ENCODE data around the gene ABHD8. TPM values are rescaled to one million over a fixed set of nuclear protein-coding genes. Genes with fewer than 3 reads are reported as not detected.

Gene ABHD8
- total and polyA plus RNA-seq, 2 of the 4 experiments (the other 2 are of a cell fraction) = 3.9 to 10.2 TPM

DNA sequence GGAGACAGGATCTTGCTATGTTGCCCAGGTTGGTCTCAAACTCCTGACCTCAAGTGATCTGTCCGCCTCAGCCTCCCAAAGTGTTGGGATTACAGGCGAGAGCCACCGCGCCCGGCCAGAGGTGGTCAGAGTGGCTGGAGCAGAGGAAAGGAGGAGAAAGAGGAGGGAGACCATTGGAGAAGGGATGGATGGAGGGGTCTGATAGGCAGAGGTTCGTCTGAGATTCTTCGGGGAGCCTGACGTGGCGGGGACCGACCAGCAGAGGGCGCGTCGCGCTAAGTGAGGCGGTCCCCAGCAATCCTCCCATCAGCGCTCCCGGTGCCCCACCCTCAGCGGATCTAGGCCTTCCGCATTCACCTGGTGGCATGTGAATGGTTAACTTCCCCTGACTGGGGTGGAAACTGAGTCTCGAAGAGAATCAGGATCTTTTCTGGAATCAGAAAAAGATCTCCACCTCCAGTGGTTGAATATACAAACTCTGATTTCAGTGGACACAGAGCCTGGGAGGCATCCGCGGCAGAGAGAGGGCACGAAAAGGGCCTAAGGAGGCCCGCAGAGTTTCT is 43.0 kb upstream of the ABHD8 start:
- peak; percentile 42 for DNase-seq
- Histone ChIP-seq H3K4me1 (ENCODE audit: control insufficient read depth, insufficient read depth, low read length) (0 out of 2 replicates have a peak, but pooled peaks cover 2% of the 10 kb centered on the region), H2BK5ac (ENCODE audit: low read depth, low read length, poor library complexity, severe bottlenecking) (no peak overlapping the region), H3K4me2 (ENCODE audit: low read depth, low read length) (no peak overlapping the region), H3K23ac (ENCODE audit: low read depth, low read length) (no peak overlapping the region), H3K27me3 (ENCODE audit: control insufficient read depth, insufficient read depth, low read length) (peaks cover 2% of the 10 kb centered on the region; the same call in 1 of the 2 replicates), H4K20me1 (ENCODE audit: insufficient read depth, low read length) (no peaks in the 10 kb centered on the region), H3K14ac (replicated peaks; ENCODE audit: low read depth, low read length) (no peak overlapping the region), H3K18ac (ENCODE audit: low read depth, low read length) (no peak overlapping the region), H2BK15ac (ENCODE audit: low read depth, low read length) (no peak overlapping the region), H2AFZ (replicated peaks; ENCODE audit: low read length, poor library complexity) (peak overlapping the region; percentile 83), H3K4me3 (ENCODE audit: insufficient read depth, low read depth, low read length) (no peak overlapping the region), H3K9ac (ENCODE audit: low read depth, low read length) (no peak overlapping the region), H3K36me3 (ENCODE audit: control insufficient read depth, insufficient read depth, low read length) (peaks cover 5% of the 10 kb centered on the region; the same call in 1 of the 2 replicates), H3K4ac (ENCODE audit: low read depth, low read length) (no peak overlapping the region), H3K27ac (ENCODE audit: insufficient read depth, low read length) (no peak overlapping the region), H3K56ac (ENCODE audit: extremely low read depth, insufficient read depth, low read length) (no peak overlapping the region), H4K91ac (ENCODE audit: insufficient read depth, low read depth, low read length) (no peak overlapping the region), H2BK20ac (ENCODE audit: low read depth, low read length) (no peak overlapping the region), H2BK120ac (ENCODE audit: low read depth, low read length) (no peak overlapping the region), H4K5ac (ENCODE audit: low read depth, low read length) (no peak overlapping the region), H3K79me1 (ENCODE audit: low read depth in 1 of 2, low read length in 2 of 2) (no peaks in the 10 kb centered on the region), H2AK9ac (replicated peaks; ENCODE audit: low read depth, low read length, poor library complexity) (no peak overlapping the region), H4K8ac (ENCODE audit: low read depth in 2 of 2, low read length in 2 of 2) (no peak overlapping the region), H3K9me3 (ENCODE audit: control insufficient read depth, insufficient read depth, low read length) (no peaks in the 10 kb centered on the region), H2AK5ac (ENCODE audit: low read depth, low read length) (no peak overlapping the region), H3K9me1 (ENCODE audit: insufficient read depth, low read length) (no peaks in the 10 kb centered on the region)
- no TSS peak for BruUV-seq (replicated peaks)
- in situ Hi-C loops (cut with MboI; ENCODE audit: low sequenced_read_pairs) (loop anchor here (5.0 kb wide), 1 partner anchor 41 kb away; no protein-coding TSS in a partner anchor), dilution Hi-C loops (cut with HindIII; ENCODE audit: low sequenced_read_pairs, unreplicated experiment) (no loop called here), intact Hi-C loops (cut with micrococcal nuclease) (loop anchor here (1.0 to 2.0 kb wide), 3 partner anchors 40 to 509 kb away; no protein-coding TSS in a partner anchor)
- 48% methylated on average over 7 of the region's 24 CpGs; no CpG with 5 or more reads in 1 of the 2 experiments for WGBS, 2 experiments (ENCODE audit: extremely low coverage in 2 of 2, insufficient read length in 1 of 2)
- POLR2A ChIA-PET (ENCODE audit: unreplicated experiment) = no interaction called here
- ATAC-seq (ENCODE audit: low read depth) = peak; percentile 98
- CTCF ChIA-PET = no interaction called here
- TF ChIP-seq CTCF (conservative IDR thresholded peaks at IDR 0.05; ENCODE audit: low read depth, low read length) (peak; percentile 90), SMC3 (IDR thresholded peaks at IDR 0.05; ENCODE audit: low read depth, low read length) (peak; percentile 80), RAD21 (IDR thresholded peaks at IDR 0.05; ENCODE audit: low read length) (peak; percentile 80), CEBPB (IDR thresholded peaks at IDR 0.05; ENCODE audit: low read depth, low read length) (no peak), FOS (IDR thresholded peaks at IDR 0.05; ENCODE audit: low read depth, low read length) (no peak), MAZ (IDR thresholded peaks at IDR 0.05; ENCODE audit: borderline replicate concordance, low read depth, low read length) (peak; percentile 76; the same call in 1 of the 2 replicates), RCOR1 (IDR thresholded peaks at IDR 0.05; ENCODE audit: insufficient replicate concordance, low read length) (no peak), USF2 (IDR thresholded peaks at IDR 0.05; ENCODE audit: low read depth, low read length) (no peak), NFE2L2 (IDR thresholded peaks at IDR 0.05; ENCODE audit: low read depth, low read length) (no peak), POLR2A (IDR thresholded peaks at IDR 0.05; ENCODE audit: low read depth, low read length) (no peak)

Measured in IMR-90 (cell line).